Thoracic aorta (tissue), 2 donors: Measurements from ENCODE around the gene EPS8L2. TPM values are rescaled to one million over a fixed set of nuclear protein-coding genes. Genes with fewer than 3 reads are reported as not detected.

ENCODE experiments used
- ATAC-seq: fragments of 150-250 bp; one replicate; pipeline ENCODE4 v1.8.0; 2017; ENCODE audit warnings: low read depth; ENCODE audit not compliant: insufficient number of reproducible peaks, low FRiP score
- DNase-seq: peaks from one replicate; pipeline ENCODE4 v3.0.0-alpha.2; 2020; ENCODE audit warnings: low spot score
- H3K27ac ChIP-seq, 2 donors: fragments of 200-600 bp; sonication (generic); 1 replicate in 1 of 2; 2 replicates in 1 of 2; pipeline ENCODE4 v1.5.1; 2016; ENCODE audit warnings: mild to moderate bottlenecking in 2 of 2, moderate library complexity in 2 of 2
- H3K27me3 ChIP-seq: fragments of 200-600 bp; sonication (generic); replicated peaks from 2 replicates; pipeline ENCODE4 v1.6.0; 2016; ENCODE audit warnings: mild to moderate bottlenecking; ENCODE audit not compliant: insufficient read depth
- H3K36me3 ChIP-seq: fragments of 200-600 bp; sonication (generic); one replicate; pipeline ENCODE4 v1.5.1; 2016
- H3K4me1 ChIP-seq, 2 donors: fragments of 200-600 bp; sonication (generic); 1 replicate in 1 of 2; 2 replicates in 1 of 2; pipeline versions ENCODE4 v1.5.1 to v1.6.0; 2016; ENCODE audit warnings: low read depth in 2 of 2, mild to moderate bottlenecking in 1 of 2; ENCODE audit not compliant: control insufficient read depth in 1 of 2
- H3K4me3 ChIP-seq: fragments of 200-600 bp; sonication (generic); 2 replicates; pipeline ENCODE4 v1.5.1; 2016; ENCODE audit warnings: mild to moderate bottlenecking
- H3K9me3 ChIP-seq: fragments of 200-600 bp; sonication (generic); 2 replicates; pipeline ENCODE4 v1.5.1; 2016
- total RNA-seq, 2 donors: library from RNA; depleted of rRNA; stranded (reverse); fragments of >200 nt; gene quantifications; one replicate each; pipeline versions ENCODE4 v1.1.0 to v1.2.3, GENCODE V29; 2016
- TF ChIP-seq, protein P1 (sequence below): fragments of 200-600 bp; sonication (generic); IDR thresholded peaks from one replicate; pipeline ENCODE4 v1.5.1; 2019; ENCODE audit warnings: antibody characterized with exemption

The EPS8L2 gene
- total RNA-seq, 2 donors from 2014 or later = 39.6 to 75.9 TPM

DNA sequence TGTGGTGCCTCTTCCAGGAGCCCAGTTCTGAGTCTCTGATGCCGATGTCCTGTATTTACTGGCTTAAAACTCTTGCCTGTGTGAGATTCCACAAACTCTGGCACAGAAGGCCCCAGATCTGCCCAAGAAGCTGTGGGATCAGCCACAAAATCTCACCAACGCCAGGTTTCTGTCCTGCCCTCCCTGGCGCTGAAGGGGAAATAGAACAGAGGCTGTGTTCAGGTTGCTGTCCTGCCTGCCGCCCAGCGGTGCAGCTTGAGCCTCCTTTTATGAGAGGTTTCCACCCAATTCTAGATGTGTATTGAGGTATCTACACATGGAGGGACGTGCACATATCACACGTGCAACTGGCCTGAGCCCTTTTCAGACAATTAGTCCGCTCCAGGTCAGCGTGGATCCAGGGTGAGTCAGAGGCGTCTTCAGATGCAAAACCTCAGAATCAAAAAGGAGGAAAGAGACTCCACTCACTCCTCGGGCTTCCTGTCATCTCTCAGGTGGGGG, 8.2 kb upstream of the EPS8L2 start:
- H3K9me3 ChIP-seq = no peaks in the 10 kb centered on the region
- no peak for DNase-seq
- ATAC-seq = no peak
- H3K27ac ChIP-seq = peak overlapping the region; percentile 70 to 99
- TF ChIP-seq, protein P1, sequence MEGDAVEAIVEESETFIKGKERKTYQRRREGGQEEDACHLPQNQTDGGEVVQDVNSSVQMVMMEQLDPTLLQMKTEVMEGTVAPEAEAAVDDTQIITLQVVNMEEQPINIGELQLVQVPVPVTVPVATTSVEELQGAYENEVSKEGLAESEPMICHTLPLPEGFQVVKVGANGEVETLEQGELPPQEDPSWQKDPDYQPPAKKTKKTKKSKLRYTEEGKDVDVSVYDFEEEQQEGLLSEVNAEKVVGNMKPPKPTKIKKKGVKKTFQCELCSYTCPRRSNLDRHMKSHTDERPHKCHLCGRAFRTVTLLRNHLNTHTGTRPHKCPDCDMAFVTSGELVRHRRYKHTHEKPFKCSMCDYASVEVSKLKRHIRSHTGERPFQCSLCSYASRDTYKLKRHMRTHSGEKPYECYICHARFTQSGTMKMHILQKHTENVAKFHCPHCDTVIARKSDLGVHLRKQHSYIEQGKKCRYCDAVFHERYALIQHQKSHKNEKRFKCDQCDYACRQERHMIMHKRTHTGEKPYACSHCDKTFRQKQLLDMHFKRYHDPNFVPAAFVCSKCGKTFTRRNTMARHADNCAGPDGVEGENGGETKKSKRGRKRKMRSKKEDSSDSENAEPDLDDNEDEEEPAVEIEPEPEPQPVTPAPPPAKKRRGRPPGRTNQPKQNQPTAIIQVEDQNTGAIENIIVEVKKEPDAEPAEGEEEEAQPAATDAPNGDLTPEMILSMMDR = no peak
- H3K4me3 ChIP-seq = peak overlapping the region; percentile 97
- H3K36me3 ChIP-seq = peaks cover 8% of the 10 kb centered on the region
- H3K4me1 ChIP-seq = peaks cover 28 to 48% of the 10 kb centered on the region in 2 donors
- H3K27me3 ChIP-seq = no peaks in the 10 kb centered on the region

DNA sequence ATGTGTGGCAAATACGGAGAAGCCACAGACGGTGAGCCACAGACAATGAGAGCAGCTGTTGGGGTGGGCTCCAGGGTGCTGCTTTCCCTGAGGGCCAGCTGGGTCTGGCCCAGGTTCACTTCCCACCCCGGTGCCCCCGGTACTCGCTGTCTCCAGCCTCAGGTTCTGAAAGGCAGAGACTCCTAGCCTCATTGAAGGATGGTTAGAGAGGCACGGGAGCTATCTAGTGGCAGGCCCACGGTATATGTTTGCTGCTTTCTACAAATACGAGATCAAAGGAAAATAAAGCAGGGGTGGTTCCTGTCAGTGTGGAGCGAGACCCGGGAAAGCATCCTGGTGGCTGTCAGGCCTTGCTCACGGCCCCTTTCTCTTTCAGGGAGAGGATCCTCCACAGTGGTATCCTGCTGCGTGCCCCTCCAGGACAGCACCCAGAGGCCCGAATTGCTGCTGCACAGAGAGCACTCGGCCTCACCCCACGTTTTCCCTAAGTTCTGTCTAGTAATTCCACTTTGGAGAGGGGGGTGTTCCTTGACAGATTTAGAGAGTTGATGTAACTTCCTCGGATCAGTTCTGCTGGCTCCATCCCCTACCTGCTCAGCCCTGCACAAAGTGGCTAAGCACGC, 7.4 kb upstream of the EPS8L2 start:
- TF ChIP-seq, protein P1 = no peak
- Histone ChIP-seq H3K9me3 (no peaks in the 10 kb centered on the region), H3K4me3 (no peak overlapping the region), H3K27me3 (no peaks in the 10 kb centered on the region), H3K27ac (peak overlapping the region in 1 of 2 donors; percentile 99), H3K4me1 (peaks cover 31 to 48% of the 10 kb centered on the region in 2 donors), H3K36me3 (peaks cover 8% of the 10 kb centered on the region)
- no peak for ATAC-seq
- no peak for DNase-seq

GRCh38 chr11:699116-699508, 6.9 kb upstream of the EPS8L2 start:
- Histone ChIP-seq H3K9me3 (no peaks in the 10 kb centered on the region), H3K36me3 (peaks cover 8% of the 10 kb centered on the region), H3K27me3 (no peaks in the 10 kb centered on the region), H3K4me3 (no peak overlapping the region), H3K4me1 (peaks cover 28 to 45% of the 10 kb centered on the region in 2 donors), H3K27ac (peak overlapping the region in 1 of 2 donors; percentile 99)
- ATAC-seq = no peak
- DNase-seq = no peak
- TF ChIP-seq, protein P1 = no peak

- Histone ChIP-seq H3K36me3 (peaks cover 8% of the 10 kb centered on the region), H3K9me3 (no peaks in the 10 kb centered on the region), H3K27me3 (no peaks in the 10 kb centered on the region), H3K4me1 (peaks cover 25 to 49% of the 10 kb centered on the region in 2 donors), H3K4me3 (no peak overlapping the region), H3K27ac (peak overlapping the region in 1 of 2 donors; percentile 99)
- TF ChIP-seq, protein P1 = no peak
- DNase-seq = no peak
- no peak for ATAC-seq
Measured at GRCh38 chr11:699753-700152, 6.3 kb upstream of the EPS8L2 start.

DNA sequence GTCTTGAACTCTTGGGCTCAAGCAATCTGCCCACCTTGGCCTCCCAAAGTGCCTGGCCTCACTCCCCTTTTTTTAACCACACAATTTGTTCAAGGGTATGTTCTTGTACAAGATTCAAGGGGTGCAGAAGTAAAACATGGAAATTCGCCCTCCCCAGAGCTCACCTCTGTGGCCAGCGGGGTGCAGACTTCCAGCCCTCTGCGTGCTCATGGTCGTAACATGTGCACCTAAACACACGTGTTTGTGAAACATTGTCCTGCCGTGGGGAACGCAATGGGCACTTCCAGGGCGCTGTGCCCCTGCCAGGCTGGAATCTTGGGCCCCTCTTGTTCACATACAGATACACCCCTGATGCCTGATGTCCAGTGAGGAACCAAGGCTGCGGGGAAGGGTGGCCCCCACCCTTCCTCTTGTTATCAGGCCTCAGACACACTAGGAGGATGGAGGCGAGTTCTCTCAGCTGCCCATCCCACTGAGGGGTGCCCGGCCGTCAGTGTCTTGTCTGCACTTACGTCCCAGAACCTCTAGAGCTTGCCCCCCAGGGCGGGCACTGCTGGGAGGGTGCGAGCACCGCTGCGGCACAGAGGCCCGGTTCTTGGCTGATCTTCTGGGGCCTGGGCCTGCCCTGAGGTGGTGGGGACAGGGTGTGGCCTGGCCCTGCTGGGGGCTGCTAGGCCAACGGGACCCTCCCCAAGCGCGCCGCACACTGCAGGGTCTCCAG, 4.1 kb upstream of the EPS8L2 start:
- Histone ChIP-seq H3K27ac (peak overlapping the region in 1 of 2 donors; percentile 95), H3K36me3 (peaks cover 8% of the 10 kb centered on the region), H3K4me1 (peaks cover 27 to 62% of the 10 kb centered on the region in 2 donors), H3K27me3 (no peaks in the 10 kb centered on the region), H3K9me3 (no peaks in the 10 kb centered on the region), H3K4me3 (no peak overlapping the region)
- ATAC-seq (no peak), DNase-seq (no peak)
- TF ChIP-seq, protein P1 = no peak
